Stimulated activated CD8-positive, alpha-beta memory T cell treated with anti-CD3 and anti-CD28 coated beads, Interleukin-12 subunit alpha, Interleukin-12 subunit beta, amount 100 ng/mL, for 24 hours (primary cell): ENCODE data around the gene RABL2A.
"Not testable (repeated sequence)": the region's sequence is repeated elsewhere in the genome, so short reads cannot be mapped to it uniquely, and the experiment has no call there.

Experiments
- DNase-seq: peaks from one replicate; pipeline ENCODE4 v3.0.0-alpha.2; 2020; ENCODE audit errors: extremely low read depth

Gene RABL2A

GRCh38 chr2:113626616-113627330, at the start of gene RABL2A:
Gene RABL2A (plus strand): TSS chr2:113627266. CDS start chr2:113628607, 1,341 bp downstream.
- peak; percentile 61 for DNase-seq

GRCh38 chr2:113578508-113578907, 48.6 kb upstream of the RABL2A start:
- not testable (repeated sequence) for DNase-seq

- DNase-seq, result not testable (repeated sequence)
Observed at GRCh38 chr2:113582473-113582872, 44.6 kb upstream of the RABL2A start.

- peak; percentile 59 for DNase-seq
Observed at GRCh38 chr2:113583521-113584225, 43.4 kb upstream of the RABL2A start.

- not testable (repeated sequence) for DNase-seq
Observed at GRCh38 chr2:113584311-113585092, 42.6 kb upstream of the RABL2A start.

GRCh38 chr2:113587201-113587600, 39.9 kb upstream of the RABL2A start:
- DNase-seq, result peak; percentile 11

GRCh38 chr2:113589591-113589990, 37.5 kb upstream of the RABL2A start:
- not testable (repeated sequence) for DNase-seq

GRCh38 chr2:113591926-113592325, 35.1 kb upstream of the RABL2A start:
- not testable (repeated sequence) for DNase-seq

GRCh38 chr2:113593280-113593679, 33.8 kb upstream of the RABL2A start:
- DNase-seq, result not testable (repeated sequence)

GRCh38 chr2:113595725-113596124, 31.3 kb upstream of the RABL2A start:
- not testable (repeated sequence) for DNase-seq

- DNase-seq, result not testable (repeated sequence)
Observed at GRCh38 chr2:113597164-113597563, 29.9 kb upstream of the RABL2A start.

GRCh38 chr2:113597572-113597971, 29.5 kb upstream of the RABL2A start:
- not testable (repeated sequence) for DNase-seq

GRCh38 chr2:113598180-113598579, 28.9 kb upstream of the RABL2A start:
- not testable (repeated sequence) for DNase-seq

GRCh38 chr2:113598738-113599137, 28.3 kb upstream of the RABL2A start:
- not testable (repeated sequence) for DNase-seq

- DNase-seq, result not testable (repeated sequence)
Observed at GRCh38 chr2:113599208-113599607, 27.9 kb upstream of the RABL2A start.

GRCh38 chr2:113602040-113602769, 24.9 kb upstream of the RABL2A start:
- DNase-seq, result peak; percentile 24

- DNase-seq, result no peak
Observed at GRCh38 chr2:113602869-113603466, 24.1 kb upstream of the RABL2A start.

GRCh38 chr2:113603467-113604084, 23.5 kb upstream of the RABL2A start:
- peak; percentile 75 for DNase-seq

GRCh38 chr2:113604085-113604477, 23.0 kb upstream of the RABL2A start:
- peak; percentile 79 for DNase-seq

- DNase-seq, result not testable (repeated sequence)
Observed at GRCh38 chr2:113604661-113605060, 22.4 kb upstream of the RABL2A start.

- not testable (repeated sequence) for DNase-seq
Observed at GRCh38 chr2:113606036-113606435, 21.0 kb upstream of the RABL2A start.
